Neutrophil (primary cell): ENCODE results near the gene SOX9.

Experiments
- H3K27ac ChIP-seq: fragments of 200-600 bp; sonication (generic); 2 replicates; pipeline ENCODE4 v1.5.1; 2016; ENCODE audit warnings: mild to moderate bottlenecking, moderate library complexity
- H3K27me3 ChIP-seq: fragments of 200-600 bp; sonication (generic); 2 replicates; pipeline ENCODE4 v1.6.0; 2016; ENCODE audit warnings: mild to moderate bottlenecking
- H3K36me3 ChIP-seq: fragments of 200-600 bp; sonication (generic); 2 replicates; pipeline ENCODE4 v1.5.1; 2017
- H3K4me1 ChIP-seq, 2 experiments: fragments of 200-600 bp in 1 of 2; sonication (generic) in 1 of 2; 1 replicate in 1 of 2; 2 replicates in 1 of 2; pipeline versions ENCODE4 v1.5.1 to v1.6.1; 2013 to 2016; ENCODE audit warnings: low read depth in 1 of 2, low read length in 1 of 2, mild to moderate bottlenecking in 1 of 2, moderate library complexity in 1 of 2; ENCODE audit not compliant: control insufficient read depth in 1 of 2, insufficient read depth in 1 of 2
- H3K4me3 ChIP-seq, 2 experiments: fragments of 200-600 bp in 1 of 2; sonication (generic) in 1 of 2; 1 replicate in 1 of 2; 2 replicates in 1 of 2; pipeline ENCODE4 v1.5.1; 2013 to 2016; ENCODE audit warnings: low read depth in 1 of 2, low read length in 1 of 2, mild to moderate bottlenecking in 1 of 2, moderate library complexity in 1 of 2
- H3K9me3 ChIP-seq: fragments of 200-600 bp; sonication (generic); 2 replicates; pipeline ENCODE4 v1.5.1; 2016
- TF ChIP-seq, protein P1 (sequence below): fragments of 200-600 bp; sonication (generic); IDR thresholded peaks from 2 replicates; pipeline ENCODE4 v1.5.1; 2016; ENCODE audit warnings: antibody characterized with exemption

Gene SOX9

DNA sequence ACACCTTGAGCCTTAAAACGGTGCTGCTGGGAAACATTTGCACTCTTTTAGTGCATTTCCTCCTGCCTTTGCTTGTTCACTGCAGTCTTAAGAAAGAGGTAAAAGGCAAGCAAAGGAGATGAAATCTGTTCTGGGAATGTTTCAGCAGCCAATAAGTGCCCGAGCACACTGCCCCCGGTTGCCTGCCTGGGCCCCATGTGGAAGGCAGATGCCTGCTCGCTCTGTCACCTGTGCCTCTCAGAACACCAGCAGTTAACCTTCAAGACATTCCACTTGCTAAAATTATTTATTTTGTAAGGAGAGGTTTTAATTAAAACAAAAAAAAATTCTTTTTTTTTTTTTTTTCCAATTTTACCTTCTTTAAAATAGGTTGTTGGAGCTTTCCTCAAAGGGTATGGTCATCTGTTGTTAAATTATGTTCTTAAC lies 4.4 kb downstream of the SOX9 start:
- Histone ChIP-seq H3K9me3 (no peaks in the 10 kb centered on the region), H3K4me1 (no peaks in the 10 kb centered on the region), H3K27ac (no peak overlapping the region), H3K27me3 (peaks cover 88% of the 10 kb centered on the region), H3K4me3 (no peak overlapping the region), H3K36me3 (no peaks in the 10 kb centered on the region)
- TF ChIP-seq, protein P1, sequence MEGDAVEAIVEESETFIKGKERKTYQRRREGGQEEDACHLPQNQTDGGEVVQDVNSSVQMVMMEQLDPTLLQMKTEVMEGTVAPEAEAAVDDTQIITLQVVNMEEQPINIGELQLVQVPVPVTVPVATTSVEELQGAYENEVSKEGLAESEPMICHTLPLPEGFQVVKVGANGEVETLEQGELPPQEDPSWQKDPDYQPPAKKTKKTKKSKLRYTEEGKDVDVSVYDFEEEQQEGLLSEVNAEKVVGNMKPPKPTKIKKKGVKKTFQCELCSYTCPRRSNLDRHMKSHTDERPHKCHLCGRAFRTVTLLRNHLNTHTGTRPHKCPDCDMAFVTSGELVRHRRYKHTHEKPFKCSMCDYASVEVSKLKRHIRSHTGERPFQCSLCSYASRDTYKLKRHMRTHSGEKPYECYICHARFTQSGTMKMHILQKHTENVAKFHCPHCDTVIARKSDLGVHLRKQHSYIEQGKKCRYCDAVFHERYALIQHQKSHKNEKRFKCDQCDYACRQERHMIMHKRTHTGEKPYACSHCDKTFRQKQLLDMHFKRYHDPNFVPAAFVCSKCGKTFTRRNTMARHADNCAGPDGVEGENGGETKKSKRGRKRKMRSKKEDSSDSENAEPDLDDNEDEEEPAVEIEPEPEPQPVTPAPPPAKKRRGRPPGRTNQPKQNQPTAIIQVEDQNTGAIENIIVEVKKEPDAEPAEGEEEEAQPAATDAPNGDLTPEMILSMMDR, result no peak

- TF ChIP-seq, protein P1, result no peak
- no peak overlapping the region for H3K27ac ChIP-seq
- peaks cover 83% of the 10 kb centered on the region for H3K27me3 ChIP-seq
- no peaks in the 10 kb centered on the region for H3K36me3 ChIP-seq
- H3K9me3 ChIP-seq, result no peaks in the 10 kb centered on the region
- no peaks in the 10 kb centered on the region for H3K4me1 ChIP-seq
- no peak overlapping the region for H3K4me3 ChIP-seq
Observed at GRCh38 chr17:72125742-72126141, 4.9 kb downstream of the SOX9 start.

GRCh38 chr17:72126575-72127486 lies 6.0 kb downstream of the SOX9 start:
- H3K36me3 ChIP-seq, result no peaks in the 10 kb centered on the region
- no peaks in the 10 kb centered on the region for H3K4me1 ChIP-seq
- H3K9me3 ChIP-seq, result no peaks in the 10 kb centered on the region
- TF ChIP-seq, protein P1, result no peak
- H3K4me3 ChIP-seq, result no peak overlapping the region
- H3K27ac ChIP-seq, result no peak overlapping the region
- H3K27me3 ChIP-seq, result peaks cover 73% of the 10 kb centered on the region

- TF ChIP-seq, protein P1, result no peak
- Histone ChIP-seq H3K27ac (no peak overlapping the region), H3K36me3 (no peaks in the 10 kb centered on the region)
Observed at GRCh38 chr17:72128039-72128438, 7.2 kb downstream of the SOX9 start.

DNA sequence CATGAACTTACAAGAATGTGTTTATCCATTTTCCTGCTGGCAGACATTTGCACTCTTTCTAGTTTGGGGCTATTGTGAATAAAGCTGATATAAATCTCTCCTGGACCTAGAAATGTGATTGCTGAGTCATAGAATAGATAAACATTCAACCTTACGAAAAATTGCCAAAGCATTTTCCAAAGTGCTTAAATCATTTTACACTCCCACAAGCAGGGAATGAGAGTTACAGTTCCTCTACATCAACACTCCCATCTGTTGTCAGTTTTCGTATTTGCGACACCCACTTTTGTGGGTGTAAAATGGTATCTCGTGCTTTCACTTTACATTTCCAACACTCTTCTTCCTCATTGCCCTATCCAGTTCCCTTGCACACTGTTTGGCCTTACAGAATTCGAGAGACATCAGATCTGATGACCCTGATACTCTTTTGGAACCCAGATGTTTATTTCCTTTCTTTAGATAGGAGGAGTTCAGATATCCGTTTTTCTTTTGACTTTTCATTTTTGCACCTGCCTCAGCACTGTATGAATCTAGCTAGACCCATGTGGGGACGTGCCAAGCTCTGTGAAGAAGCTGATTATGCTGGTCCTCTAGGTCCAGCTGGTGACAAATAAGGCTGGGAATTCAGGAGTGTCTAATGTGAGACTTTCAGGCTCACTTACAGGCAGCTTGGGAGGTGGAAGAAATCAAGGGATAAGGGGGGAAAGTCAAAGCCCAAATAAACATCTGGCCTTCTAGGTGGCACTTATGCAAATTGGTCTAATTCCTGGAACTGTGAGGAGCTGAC lies 14.0 kb downstream of the SOX9 start:
- TF ChIP-seq, protein P1, result no peak
- Histone ChIP-seq H3K27ac (no peak overlapping the region), H3K9me3 (no peaks in the 10 kb centered on the region), H3K4me1 (no peaks in the 10 kb centered on the region), H3K4me3 (no peak overlapping the region), H3K36me3 (no peaks in the 10 kb centered on the region), H3K27me3 (peaks cover 7% of the 10 kb centered on the region)

More at GRCh38 chr17:72128039-72128438, 7.2 kb downstream of the SOX9 start:
- no peaks in the 10 kb centered on the region for H3K9me3 ChIP-seq
- peaks cover 60% of the 10 kb centered on the region for H3K27me3 ChIP-seq
- H3K4me3 ChIP-seq, result no peak overlapping the region
- no peaks in the 10 kb centered on the region for H3K4me1 ChIP-seq
